GM10266 (cell line): ENCODE data around the gene ATOH8.

Experiments
- DNase-seq: peaks from one replicate; pipeline ENCODE4 v3.0.0; 2012; ENCODE audit errors: extremely low spot score
- TF ChIP-seq, protein P1 (sequence below): IDR thresholded peaks from 2 replicates; pipeline ENCODE4 v1.5.1; 2012; ENCODE audit warnings: mild to moderate bottlenecking, low read depth; ENCODE audit not compliant: control insufficient read depth, insufficient read depth; ENCODE audit errors: missing control alignments

ATOH8 gene

DNA sequence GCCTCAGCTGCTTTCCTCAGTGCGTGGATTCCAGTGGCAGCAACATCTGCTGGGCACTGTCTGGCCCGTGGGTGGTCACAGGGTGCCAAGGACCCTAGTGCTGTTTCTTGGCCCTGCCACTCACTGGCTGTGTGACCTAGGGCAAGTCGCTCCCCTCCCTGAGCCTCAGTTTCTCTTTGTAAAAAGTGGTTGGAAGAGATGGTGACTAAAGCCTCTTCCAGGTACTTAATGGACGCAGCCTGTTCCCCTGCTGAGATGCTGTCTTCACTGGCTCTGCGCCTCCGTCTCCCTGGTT, 42.2 kb downstream of the ATOH8 start:
- TF ChIP-seq, protein P1, sequence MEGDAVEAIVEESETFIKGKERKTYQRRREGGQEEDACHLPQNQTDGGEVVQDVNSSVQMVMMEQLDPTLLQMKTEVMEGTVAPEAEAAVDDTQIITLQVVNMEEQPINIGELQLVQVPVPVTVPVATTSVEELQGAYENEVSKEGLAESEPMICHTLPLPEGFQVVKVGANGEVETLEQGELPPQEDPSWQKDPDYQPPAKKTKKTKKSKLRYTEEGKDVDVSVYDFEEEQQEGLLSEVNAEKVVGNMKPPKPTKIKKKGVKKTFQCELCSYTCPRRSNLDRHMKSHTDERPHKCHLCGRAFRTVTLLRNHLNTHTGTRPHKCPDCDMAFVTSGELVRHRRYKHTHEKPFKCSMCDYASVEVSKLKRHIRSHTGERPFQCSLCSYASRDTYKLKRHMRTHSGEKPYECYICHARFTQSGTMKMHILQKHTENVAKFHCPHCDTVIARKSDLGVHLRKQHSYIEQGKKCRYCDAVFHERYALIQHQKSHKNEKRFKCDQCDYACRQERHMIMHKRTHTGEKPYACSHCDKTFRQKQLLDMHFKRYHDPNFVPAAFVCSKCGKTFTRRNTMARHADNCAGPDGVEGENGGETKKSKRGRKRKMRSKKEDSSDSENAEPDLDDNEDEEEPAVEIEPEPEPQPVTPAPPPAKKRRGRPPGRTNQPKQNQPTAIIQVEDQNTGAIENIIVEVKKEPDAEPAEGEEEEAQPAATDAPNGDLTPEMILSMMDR: no peak
- DNase-seq: no peak

- DNase-seq: no peak
- TF ChIP-seq, protein P1: no peak
These were observed 42.8 kb downstream of the ATOH8 start for GRCh38 chr2:85796341-85797262.

GRCh38 chr2:85797263-85797660, 43.5 kb downstream of the ATOH8 start:
- TF ChIP-seq, protein P1: no peak
- DNase-seq: no peak

GRCh38 chr2:85797921-85798320, 44.1 kb downstream of the ATOH8 start:
- TF ChIP-seq, protein P1: peak; percentile 18
- DNase-seq: no peak

DNA sequence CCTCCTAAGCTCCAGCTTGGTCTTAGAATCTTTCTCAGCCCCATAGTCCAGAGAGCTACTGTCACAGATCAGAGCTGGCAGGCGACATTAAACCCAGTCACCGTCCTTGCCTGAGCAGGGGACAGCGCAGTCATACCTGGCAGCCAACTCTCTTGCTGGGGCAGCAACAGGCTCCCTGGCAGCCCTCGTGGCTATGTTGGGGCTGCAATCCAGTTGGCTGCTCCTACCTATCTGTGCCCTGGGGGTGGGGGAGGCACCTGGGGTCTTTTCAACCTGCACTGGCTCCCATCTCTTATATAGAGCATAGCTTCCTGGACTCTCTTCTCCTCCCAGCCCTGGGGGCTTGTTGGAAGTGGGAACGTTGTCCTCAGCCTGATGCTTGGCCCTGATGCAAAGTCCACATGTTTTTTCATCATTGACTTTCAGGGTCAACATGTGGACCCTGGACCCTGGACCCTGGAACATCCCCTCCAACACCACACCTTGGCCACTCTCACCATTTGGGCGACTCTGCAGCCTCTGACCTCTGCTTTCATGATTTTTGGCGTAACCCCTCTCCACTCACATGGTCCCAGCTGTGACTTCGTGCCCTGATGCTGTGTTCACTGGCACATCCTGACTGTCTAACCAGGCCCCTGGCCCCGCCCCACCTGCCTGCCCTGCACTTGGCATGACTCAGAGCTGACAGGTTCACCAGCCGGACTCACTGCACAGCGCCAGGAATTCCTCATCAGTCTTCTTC, 45.6 kb downstream of the ATOH8 start:
- no peak for DNase-seq
- TF ChIP-seq, protein P1: no peak

GRCh38 chr2:85800586-85800985, 46.8 kb downstream of the ATOH8 start:
- TF ChIP-seq, protein P1: no peak
- DNase-seq: no peak

- TF ChIP-seq, protein P1: no peak
- DNase-seq: no peak
These were observed 48.1 kb downstream of the ATOH8 start for GRCh38 chr2:85801871-85802270.
